GM12865 (cell line): ENCODE results near the gene FGFR3.

ENCODE experiments used
- DNase-seq: peaks from one replicate; pipeline ENCODE4 v3.0.0; 2010; ENCODE audit warnings: low read depth
- H3K4me3 ChIP-seq: 2 replicates; pipeline ENCODE4 v1.5.1; 2011; ENCODE audit warnings: mild to moderate bottlenecking, low read depth, low read length, control low read depth
- CTCF ChIP-seq: IDR thresholded peaks from 2 replicates; pipeline ENCODE4 v1.5.1; 2011; ENCODE audit warnings: low read length, control low read depth, low read depth, inconsistent platforms; ENCODE audit not compliant: insufficient read depth; ENCODE audit errors: missing control alignments

The FGFR3 gene

DNA sequence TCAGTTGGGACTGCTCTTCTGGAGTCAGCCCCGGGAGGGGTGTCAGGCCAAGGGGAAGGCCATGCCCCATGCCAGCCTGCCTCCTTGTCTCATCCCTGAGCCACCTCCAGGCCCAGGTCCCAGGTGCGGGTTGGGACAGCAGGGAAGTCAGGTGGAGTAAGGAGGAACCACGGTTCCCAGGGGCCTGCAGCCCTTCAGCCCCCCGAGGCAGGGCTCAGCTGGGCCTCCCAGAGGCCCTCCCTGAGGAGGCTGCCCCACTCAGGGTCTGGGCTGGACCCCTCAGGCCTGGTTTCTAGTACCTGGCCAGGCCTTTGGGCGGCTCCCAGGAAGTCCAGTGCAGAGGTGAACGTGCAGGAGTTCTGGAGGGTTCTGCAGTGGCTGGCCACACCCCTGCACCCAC, 23.4 kb upstream of the FGFR3 start:
- no peak for TF ChIP-seq CTCF
- H3K4me3 ChIP-seq, result no peak overlapping the region

DNA sequence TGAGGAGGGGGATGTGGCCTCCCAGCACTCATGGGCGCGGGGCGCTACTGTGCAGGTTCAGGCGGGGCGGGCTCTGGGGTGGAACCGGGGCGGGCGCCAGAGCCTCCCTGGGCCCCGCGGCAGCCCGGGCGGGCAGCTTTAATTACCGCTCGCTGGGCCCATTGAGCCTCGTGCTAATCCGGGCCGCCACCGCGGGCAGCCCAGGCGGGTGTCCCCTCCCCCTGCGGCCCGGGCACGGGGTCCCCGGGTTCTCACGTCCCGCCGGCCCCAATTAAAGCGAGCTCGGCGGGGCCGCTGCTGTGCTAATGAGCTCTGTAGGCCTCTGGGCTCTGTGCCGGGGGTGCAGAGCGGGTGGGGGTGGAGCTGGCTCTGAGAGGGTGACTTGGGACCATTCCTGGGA, 22.8 kb upstream of the FGFR3 start:
- TF ChIP-seq CTCF, result no peak
- no peak overlapping the region for H3K4me3 ChIP-seq
- DNase-seq, result no peak

More for the DNA sequence above, 23.4 kb upstream of the FGFR3 start:
- DNase-seq, result no peak

DNA sequence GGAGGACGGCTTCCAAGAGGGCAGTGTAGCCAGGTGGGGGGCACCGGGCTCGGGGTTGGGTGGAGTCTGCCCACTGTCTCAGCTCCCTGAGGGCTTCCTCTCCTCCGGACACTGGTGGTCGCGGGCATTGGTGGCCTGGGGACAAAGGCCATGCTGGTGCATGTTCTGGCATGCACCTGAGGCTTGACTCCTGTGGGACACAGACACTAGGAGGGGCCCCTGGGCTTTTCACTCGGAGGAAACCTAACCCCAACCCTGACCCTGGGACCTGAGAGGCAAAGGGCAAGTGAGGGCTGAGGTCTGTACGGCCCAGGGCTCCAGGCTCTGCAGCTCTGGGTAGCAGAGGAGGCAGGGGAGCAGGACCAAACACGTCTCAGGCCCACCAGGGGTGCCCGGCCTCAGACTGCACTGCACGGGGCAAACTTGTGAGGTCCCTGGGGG, 22.3 kb upstream of the FGFR3 start:
- H3K4me3 ChIP-seq, result no peak overlapping the region
- DNase-seq, result no peak
- no peak for TF ChIP-seq CTCF

DNA sequence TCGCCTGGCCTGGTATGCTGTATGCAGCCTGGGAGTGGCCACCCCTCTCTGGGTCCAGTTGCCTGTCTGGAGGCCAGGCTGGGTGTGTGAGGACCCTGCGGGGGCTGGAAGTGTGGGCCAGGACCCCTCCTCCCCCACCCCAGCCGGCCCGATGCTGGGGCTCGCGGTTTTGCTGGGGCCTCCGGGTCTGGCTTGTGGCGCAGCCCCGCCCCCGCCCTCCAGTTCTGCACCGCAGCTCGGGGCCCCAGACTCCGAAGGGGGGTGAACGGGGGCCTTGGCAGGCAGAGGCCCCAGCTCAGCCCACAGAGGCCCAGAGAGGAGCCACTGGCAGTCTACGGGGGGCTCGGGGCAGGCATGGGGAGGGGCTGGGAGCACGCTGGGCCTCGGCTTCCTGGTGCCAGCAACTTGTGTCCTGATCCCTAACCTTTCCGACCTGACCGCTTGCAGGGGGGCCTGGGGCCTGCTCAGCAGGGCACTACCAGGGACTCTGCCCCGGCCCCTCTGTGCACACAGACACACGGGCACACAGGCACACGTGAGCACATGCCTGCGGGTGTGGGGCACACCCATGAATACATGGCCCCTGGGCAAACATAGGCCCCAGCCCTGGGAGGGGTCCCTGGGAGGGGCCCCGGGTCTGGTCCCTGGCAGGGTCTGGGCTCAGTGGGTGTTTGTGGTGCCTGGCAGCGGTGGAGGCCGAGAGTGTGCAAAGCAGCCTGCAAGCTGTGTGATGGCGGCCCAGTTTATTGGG, 21.4 kb upstream of the FGFR3 start:
- no peak for TF ChIP-seq CTCF
- DNase-seq, result no peak
- H3K4me3 ChIP-seq, result no peak overlapping the region

GRCh38 chr4:1772853-1773538, 20.1 kb upstream of the FGFR3 start:
- H3K4me3 ChIP-seq, result no peak overlapping the region
- no peak for DNase-seq
- TF ChIP-seq CTCF, result no peak

DNA sequence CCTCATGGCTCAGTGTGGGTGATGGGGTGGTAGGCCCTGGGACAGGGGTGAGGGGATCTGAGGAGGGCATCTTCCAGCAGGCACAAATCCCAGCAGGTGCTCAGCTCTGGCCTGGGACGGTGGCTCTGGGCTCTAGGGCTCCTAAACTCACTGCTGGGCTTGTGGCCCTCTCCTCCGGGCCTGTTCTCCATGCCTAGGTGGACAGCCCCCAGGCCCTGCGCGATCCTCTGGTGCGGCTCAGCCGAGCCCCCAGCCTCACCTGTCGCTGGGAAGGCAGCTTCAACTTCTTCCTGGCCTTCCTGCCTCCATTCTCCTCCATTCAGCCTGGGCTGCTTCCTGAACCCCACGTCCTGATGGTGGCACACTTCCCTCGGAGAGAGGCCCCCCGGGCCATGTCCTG, 19.3 kb upstream of the FGFR3 start:
- no peak for TF ChIP-seq CTCF
- DNase-seq, result no peak
- no peak overlapping the region for H3K4me3 ChIP-seq
